Cortex of kidney (tissue), 1 donor: ENCODE data around the gene DYNC2LI1.
"Not testable (repeated sequence)": the region's sequence is repeated elsewhere in the genome, so short reads cannot be mapped to it uniquely, and the experiment has no call there.

ENCODE experiments used
- DNase-seq: peaks from one replicate; lab custom pipeline; 2025; lab: John Stamatoyannopoulos, UW

Gene DYNC2LI1

GRCh38 chr2:43773876-43774613, at the start of gene DYNC2LI1:
Gene DYNC2LI1 (plus strand): TSS chr2:43774039. CDS start chr2:43774139, 100 bp downstream.
- peak; percentile 36 for DNase-seq

- no peak for DNase-seq
These were observed 48.9 kb upstream of the DYNC2LI1 start for GRCh38 chr2:43724728-43725526.

GRCh38 chr2:43725711-43726246, 48.1 kb upstream of the DYNC2LI1 start:
- DNase-seq = no peak

- not testable (repeated sequence) for DNase-seq
These were observed 46.7 kb upstream of the DYNC2LI1 start for GRCh38 chr2:43726961-43727633.

GRCh38 chr2:43727634-43728014, 46.2 kb upstream of the DYNC2LI1 start:
- no peak for DNase-seq

GRCh38 chr2:43729491-43730174, 44.2 kb upstream of the DYNC2LI1 start:
- no peak for DNase-seq

GRCh38 chr2:43731211-43731610, 42.6 kb upstream of the DYNC2LI1 start:
- no peak for DNase-seq

- DNase-seq = no peak
These were observed 37.2 kb upstream of the DYNC2LI1 start for GRCh38 chr2:43736637-43737036.

GRCh38 chr2:43737097-43737854, 36.6 kb upstream of the DYNC2LI1 start:
- DNase-seq = no peak

GRCh38 chr2:43737855-43738254, 36.0 kb upstream of the DYNC2LI1 start:
- no peak for DNase-seq

- no peak for DNase-seq
These were observed 35.6 kb upstream of the DYNC2LI1 start for GRCh38 chr2:43738257-43738656.

- no peak for DNase-seq
These were observed 30.1 kb upstream of the DYNC2LI1 start for GRCh38 chr2:43743706-43744105.

GRCh38 chr2:43745457-43745856, 28.4 kb upstream of the DYNC2LI1 start:
- no peak for DNase-seq

GRCh38 chr2:43748333-43748732, 25.5 kb upstream of the DYNC2LI1 start:
- no peak for DNase-seq

GRCh38 chr2:43749583-43749982, 24.3 kb upstream of the DYNC2LI1 start:
- DNase-seq = no peak

- no peak for DNase-seq
These were observed 22.3 kb upstream of the DYNC2LI1 start for GRCh38 chr2:43751476-43751990.

- no peak for DNase-seq
These were observed 21.5 kb upstream of the DYNC2LI1 start for GRCh38 chr2:43752302-43752701.

GRCh38 chr2:43754180-43754579, 19.7 kb upstream of the DYNC2LI1 start:
- DNase-seq = no peak

GRCh38 chr2:43758739-43759138, 15.1 kb upstream of the DYNC2LI1 start:
- DNase-seq = no peak

GRCh38 chr2:43759195-43759594, 14.6 kb upstream of the DYNC2LI1 start:
- no peak for DNase-seq

GRCh38 chr2:43762286-43762685, 11.6 kb upstream of the DYNC2LI1 start:
- no peak for DNase-seq
